Activated naive CD8-positive, alpha-beta T cell (primary cell): Measurements from ENCODE around the gene CBLC.
"Not testable (repeated sequence)": the region's sequence is repeated elsewhere in the genome, so short reads cannot be mapped to it uniquely, and the experiment has no call there.

Experiments
- H3K27ac Mint-ChIP-seq: one replicate; pipeline ENCODE4 v1.8.0; 2021; ENCODE audit warnings: mixed read lengths
- H3K27me3 Mint-ChIP-seq: one replicate; pipeline ENCODE4 v1.8.0; 2021; ENCODE audit warnings: mixed read lengths
- H3K36me3 Mint-ChIP-seq: one replicate; pipeline ENCODE4 v1.8.0; 2021; ENCODE audit warnings: mixed read lengths
- H3K4me1 Mint-ChIP-seq: one replicate; pipeline ENCODE4 v1.8.0; 2021; ENCODE audit warnings: low read depth, mixed read lengths
- H3K4me3 Mint-ChIP-seq: one replicate; pipeline ENCODE4 v1.8.0; 2021; ENCODE audit warnings: mild to moderate bottlenecking, mixed read lengths
- H3K9me3 Mint-ChIP-seq: one replicate; pipeline ENCODE4 v1.8.0; 2021; ENCODE audit warnings: low read depth, mixed read lengths

CBLC gene

DNA sequence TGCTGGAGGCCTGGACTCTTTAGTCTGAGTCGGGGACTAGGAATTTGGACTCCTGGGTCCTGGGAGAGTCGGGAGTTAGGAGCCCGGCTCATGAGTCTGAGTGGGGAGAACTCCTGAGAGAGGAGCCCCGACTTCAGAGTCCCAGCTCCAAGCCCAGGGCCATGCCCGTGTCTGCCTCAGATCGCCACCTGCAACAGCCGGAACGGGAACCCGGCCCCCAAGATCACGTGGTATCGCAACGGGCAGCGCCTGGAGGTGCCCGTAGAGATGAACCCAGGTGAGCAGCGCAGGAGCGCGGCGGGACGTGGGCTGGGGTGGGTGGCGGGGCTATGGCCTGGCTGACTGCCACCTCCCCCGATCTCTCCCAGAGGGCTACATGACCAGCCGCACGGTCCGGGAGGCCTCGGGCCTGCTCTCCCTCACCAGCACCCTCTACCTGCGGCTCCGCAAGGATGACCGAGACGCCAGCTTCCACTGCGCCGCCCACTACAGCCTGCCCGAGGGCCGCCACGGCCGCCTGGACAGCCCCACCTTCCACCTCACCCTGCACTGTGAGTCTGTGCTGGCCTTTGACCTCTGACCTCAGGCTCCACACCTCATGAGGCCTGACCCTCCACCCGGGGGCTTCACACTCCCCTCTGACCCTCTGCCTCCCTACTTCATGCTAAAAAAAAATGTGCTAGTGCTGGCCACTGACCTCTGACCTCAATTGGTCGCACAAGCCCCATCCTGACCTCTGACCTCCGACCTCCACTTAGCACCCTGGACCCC is 35.6 kb downstream of the CBLC start:
- Mint-ChIP-seq H3K4me3 (no peak overlapping the region), H3K9me3 (no peaks in the 10 kb centered on the region), H3K4me1 (peaks cover 7% of the 10 kb centered on the region), H3K27ac (no peak overlapping the region), H3K36me3 (no peaks in the 10 kb centered on the region), H3K27me3 (peaks cover 10% of the 10 kb centered on the region)

DNA sequence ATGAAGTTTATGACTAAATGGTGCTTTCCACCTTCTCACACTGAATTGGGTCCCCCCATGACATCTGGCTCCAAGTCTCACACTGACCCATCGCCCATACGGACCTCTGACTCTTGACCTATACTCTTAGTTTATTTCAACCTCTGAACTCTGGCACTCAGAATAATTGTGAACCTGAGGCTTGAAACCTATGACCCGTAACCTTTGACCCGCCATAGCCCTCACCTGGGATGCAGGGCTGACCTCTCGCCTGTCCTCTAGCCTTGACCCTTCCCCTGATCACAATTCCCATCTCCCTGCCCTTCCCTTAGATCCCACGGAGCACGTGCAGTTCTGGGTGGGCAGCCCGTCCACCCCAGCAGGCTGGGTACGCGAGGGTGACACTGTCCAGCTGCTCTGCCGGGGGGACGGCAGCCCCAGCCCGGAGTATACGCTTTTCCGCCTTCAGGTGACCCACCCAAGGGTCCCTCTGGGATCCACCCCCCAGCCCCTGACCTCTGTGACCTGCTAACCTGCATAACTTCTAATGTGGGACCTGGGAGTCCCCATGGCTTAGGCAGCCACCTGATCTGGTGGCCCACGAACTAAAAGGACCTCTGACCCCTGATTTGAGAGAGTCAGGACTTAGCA is 36.3 kb downstream of the CBLC start:
- no peak overlapping the region for H3K27ac Mint-ChIP-seq
- no peaks in the 10 kb centered on the region for H3K9me3 Mint-ChIP-seq
- peaks cover 6% of the 10 kb centered on the region for H3K4me1 Mint-ChIP-seq
- no peak overlapping the region for H3K4me3 Mint-ChIP-seq
- no peaks in the 10 kb centered on the region for H3K36me3 Mint-ChIP-seq
- peaks cover 10% of the 10 kb centered on the region for H3K27me3 Mint-ChIP-seq

DNA sequence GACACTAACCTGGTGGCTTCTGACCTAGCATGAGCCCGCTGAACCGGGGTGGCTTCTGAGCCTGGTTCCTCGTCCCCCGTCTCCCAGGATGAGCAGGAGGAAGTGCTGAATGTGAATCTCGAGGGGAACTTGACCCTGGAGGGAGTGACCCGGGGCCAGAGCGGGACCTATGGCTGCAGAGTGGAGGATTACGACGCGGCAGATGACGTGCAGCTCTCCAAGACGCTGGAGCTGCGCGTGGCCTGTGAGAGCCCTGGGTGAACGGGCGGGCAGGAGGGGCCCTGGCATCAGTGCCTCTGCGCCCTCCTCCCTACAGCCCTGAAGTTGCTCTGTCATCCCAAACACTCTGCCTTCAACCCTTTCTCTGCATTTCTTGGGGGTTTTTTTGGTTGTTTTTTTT is 36.8 kb downstream of the CBLC start:
- H3K4me1 Mint-ChIP-seq = peaks cover under 1% of the 10 kb centered on the region
- H3K36me3 Mint-ChIP-seq = no peaks in the 10 kb centered on the region
- no peak overlapping the region for H3K27ac Mint-ChIP-seq
- peaks cover 10% of the 10 kb centered on the region for H3K27me3 Mint-ChIP-seq
- H3K4me3 Mint-ChIP-seq = no peak overlapping the region
- no peaks in the 10 kb centered on the region for H3K9me3 Mint-ChIP-seq

DNA sequence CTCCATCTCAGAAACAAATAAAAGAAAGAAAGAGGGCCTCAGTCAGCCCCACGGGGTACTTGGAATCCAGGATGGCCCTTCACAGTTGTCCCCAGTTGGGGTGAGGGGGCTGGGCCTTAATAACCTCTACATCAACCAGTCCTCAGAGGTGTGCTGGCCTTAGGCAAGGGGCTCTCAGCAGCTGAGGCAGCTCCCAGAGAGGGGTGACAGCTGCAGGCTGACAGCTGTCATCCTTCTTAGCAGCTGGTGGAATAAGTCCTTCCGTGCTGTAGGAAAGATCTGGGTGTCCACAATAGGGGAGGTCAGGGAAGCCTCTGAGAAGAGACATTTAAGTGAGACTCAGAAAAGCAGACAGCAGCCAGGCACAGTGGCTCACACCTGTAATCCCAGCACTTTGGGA is 38.6 kb downstream of the CBLC start:
- Mint-ChIP-seq H3K9me3 (no peaks in the 10 kb centered on the region), H3K27ac (no peak overlapping the region), H3K4me1 (no peaks in the 10 kb centered on the region), H3K36me3 (no peaks in the 10 kb centered on the region), H3K4me3 (no peak overlapping the region), H3K27me3 (peaks cover 5% of the 10 kb centered on the region)

DNA sequence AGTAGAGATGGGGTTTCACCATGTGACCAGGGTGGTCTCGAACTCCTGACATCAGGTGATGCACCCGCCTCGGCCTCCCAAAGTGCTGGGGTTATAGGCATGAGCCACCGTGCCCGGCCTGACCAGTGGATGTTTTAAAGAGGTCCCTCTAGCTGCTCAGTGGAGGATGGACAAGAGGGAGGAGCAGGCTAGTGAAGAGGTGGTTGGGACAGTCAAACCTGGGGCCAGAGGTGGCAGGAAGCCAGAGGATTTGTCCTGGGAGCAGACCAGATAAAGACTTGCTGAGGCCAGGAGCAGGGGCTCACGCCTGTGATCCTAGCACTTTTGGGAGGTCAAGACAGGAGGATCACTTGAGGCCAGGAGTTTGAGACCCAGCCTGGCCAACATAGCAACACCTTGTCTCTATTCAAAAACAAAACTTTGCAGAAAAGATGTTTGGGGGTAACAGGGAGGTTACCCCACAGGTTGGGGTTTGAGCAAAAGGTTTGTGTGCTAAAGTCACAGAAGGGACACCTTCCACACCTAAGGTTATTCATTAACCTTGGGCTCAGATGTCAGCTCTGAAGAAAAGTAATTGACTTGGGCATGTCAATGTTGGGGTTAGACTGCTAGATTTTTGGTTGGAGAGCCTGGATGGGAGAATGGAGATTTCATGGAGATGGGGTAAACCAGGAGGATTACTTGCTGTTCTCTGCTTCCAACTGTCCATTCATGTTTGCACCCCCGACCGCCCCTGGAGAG is 40.2 kb downstream of the CBLC start:
- Mint-ChIP-seq H3K4me1 (no peaks in the 10 kb centered on the region), H3K27me3 (peaks cover 3% of the 10 kb centered on the region), H3K27ac (no peak overlapping the region), H3K9me3 (no peaks in the 10 kb centered on the region), H3K4me3 (no peak overlapping the region), H3K36me3 (no peaks in the 10 kb centered on the region)

GRCh38 chr19:44818466-44819031 is 40.9 kb downstream of the CBLC start:
- Mint-ChIP-seq H3K27ac (no peak overlapping the region), H3K4me1 (no peaks in the 10 kb centered on the region)

DNA sequence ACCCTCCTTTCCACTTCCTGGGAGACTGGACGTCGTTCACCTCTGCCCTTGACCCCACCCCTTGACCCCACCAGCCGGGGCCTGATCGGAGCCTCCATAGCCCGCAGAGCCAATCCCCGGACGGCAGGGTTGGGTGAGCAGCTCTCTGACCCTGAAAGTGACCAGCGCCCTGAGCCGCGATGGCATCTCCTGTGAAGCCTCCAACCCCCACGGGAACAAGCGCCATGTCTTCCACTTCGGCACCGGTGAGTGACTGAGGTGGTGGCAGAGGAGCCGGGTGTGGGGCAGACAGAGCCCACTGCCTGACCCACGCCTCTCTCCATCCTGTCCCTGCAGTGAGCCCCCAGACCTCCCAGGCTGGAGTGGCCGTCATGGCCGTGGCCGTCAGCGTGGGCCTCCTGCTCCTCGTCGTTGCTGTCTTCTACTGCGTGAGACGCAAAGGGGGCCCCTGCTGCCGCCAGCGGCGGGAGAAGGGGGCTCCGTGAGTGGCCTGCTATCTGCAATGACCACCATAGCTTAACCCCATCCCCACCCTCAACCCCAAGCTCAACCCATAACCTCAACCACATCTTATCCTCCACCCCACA is 41.6 kb downstream of the CBLC start:
- Mint-ChIP-seq H3K36me3 (no peaks in the 10 kb centered on the region), H3K9me3 (no peaks in the 10 kb centered on the region), H3K27me3 (no peaks in the 10 kb centered on the region), H3K27ac (no peak overlapping the region), H3K4me3 (no peak overlapping the region), H3K4me1 (no peaks in the 10 kb centered on the region)

More at GRCh38 chr19:44818466-44819031, 40.9 kb downstream of the CBLC start:
- Mint-ChIP-seq H3K36me3 (no peaks in the 10 kb centered on the region), H3K27me3 (peaks cover 2% of the 10 kb centered on the region), H3K4me3 (no peak overlapping the region), H3K9me3 (no peaks in the 10 kb centered on the region)

GRCh38 chr19:44820648-44821609 is 43.2 kb downstream of the CBLC start:
- Mint-ChIP-seq H3K27ac (no peak overlapping the region), H3K9me3 (no peaks in the 10 kb centered on the region), H3K36me3 (no peaks in the 10 kb centered on the region), H3K4me3 (no peak overlapping the region), H3K27me3 (no peaks in the 10 kb centered on the region), H3K4me1 (no peaks in the 10 kb centered on the region)

GRCh38 chr19:44822177-44822576 is 44.5 kb downstream of the CBLC start:
- peaks cover 4% of the 10 kb centered on the region for H3K27me3 Mint-ChIP-seq
- H3K4me3 Mint-ChIP-seq = no peak overlapping the region
- no peaks in the 10 kb centered on the region for H3K36me3 Mint-ChIP-seq
- H3K9me3 Mint-ChIP-seq = no peaks in the 10 kb centered on the region
- no peak overlapping the region for H3K27ac Mint-ChIP-seq
- H3K4me1 Mint-ChIP-seq = no peaks in the 10 kb centered on the region

- Mint-ChIP-seq H3K36me3 (no peaks in the 10 kb centered on the region), H3K27ac (no peak overlapping the region), H3K9me3 (no peaks in the 10 kb centered on the region), H3K27me3 (peaks cover 4% of the 10 kb centered on the region), H3K4me3 (no peak overlapping the region), H3K4me1 (no peaks in the 10 kb centered on the region)
These were observed 45.1 kb downstream of the CBLC start for GRCh38 chr19:44822670-44823372.

DNA sequence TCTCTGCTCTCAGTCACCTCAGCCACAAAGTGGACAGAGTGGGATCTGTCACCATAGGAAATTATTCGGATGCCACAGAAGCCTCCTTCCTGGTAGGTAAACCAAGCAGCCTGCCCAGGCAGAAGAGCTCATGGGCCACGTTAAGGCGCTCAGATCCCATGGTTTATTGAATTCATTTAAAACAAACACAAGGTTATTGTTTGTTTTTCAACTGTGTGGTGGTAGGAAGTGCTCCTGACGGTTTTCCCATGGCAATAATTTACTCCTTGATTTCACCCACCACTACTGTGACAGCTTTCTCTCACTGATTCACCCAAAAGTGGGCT is 45.6 kb downstream of the CBLC start:
- H3K4me1 Mint-ChIP-seq = no peaks in the 10 kb centered on the region
- peaks cover 4% of the 10 kb centered on the region for H3K27me3 Mint-ChIP-seq
- H3K27ac Mint-ChIP-seq = no peak overlapping the region

DNA sequence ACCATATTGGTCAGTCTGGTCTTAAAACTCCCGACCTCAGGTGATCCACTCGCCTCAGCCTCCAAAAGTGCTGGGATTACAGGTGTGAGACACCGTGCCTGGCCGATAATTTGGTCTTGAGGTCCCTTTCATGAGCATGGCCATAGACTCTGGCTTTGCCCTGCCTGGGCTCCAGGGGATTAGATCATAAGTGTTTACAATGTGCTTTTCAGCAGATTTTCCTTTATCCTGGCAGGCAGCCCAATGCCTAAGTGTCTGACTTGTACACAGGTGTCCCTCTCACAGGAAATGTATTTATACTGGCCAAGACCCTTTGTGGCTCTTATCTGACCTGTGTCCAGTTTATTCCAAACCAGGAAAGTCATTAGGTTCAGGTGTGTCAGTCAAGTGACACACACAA is 47.1 kb downstream of the CBLC start:
- Mint-ChIP-seq H3K27ac (no peak overlapping the region), H3K27me3 (peaks cover 4% of the 10 kb centered on the region), H3K4me1 (no peaks in the 10 kb centered on the region)

More for the DNA sequence above, 45.6 kb downstream of the CBLC start:
- H3K36me3 Mint-ChIP-seq = no peaks in the 10 kb centered on the region
- H3K9me3 Mint-ChIP-seq = no peaks in the 10 kb centered on the region
- no peak overlapping the region for H3K4me3 Mint-ChIP-seq

GRCh38 chr19:44832875-44833274 is 55.2 kb downstream of the CBLC start:
- H3K27me3 Mint-ChIP-seq, H3K9me3 Mint-ChIP-seq, H3K4me1 Mint-ChIP-seq, H3K4me3 Mint-ChIP-seq, H3K36me3 Mint-ChIP-seq, H3K27ac Mint-ChIP-seq: not testable (repeated sequence)

More for the DNA sequence above, 47.1 kb downstream of the CBLC start:
- Mint-ChIP-seq H3K36me3 (no peaks in the 10 kb centered on the region), H3K4me3 (no peak overlapping the region), H3K9me3 (no peaks in the 10 kb centered on the region)

GRCh38 chr19:44834399-44834798 is 56.7 kb downstream of the CBLC start:
- H3K36me3 Mint-ChIP-seq, H3K27ac Mint-ChIP-seq, H3K9me3 Mint-ChIP-seq, H3K4me1 Mint-ChIP-seq, H3K4me3 Mint-ChIP-seq, H3K27me3 Mint-ChIP-seq: not testable (repeated sequence)
